ENCODE results near the gene CYB561D1. TPM values are rescaled to one million over a fixed set of nuclear protein-coding genes. Genes with fewer than 3 reads are reported as not detected.

Gene CYB561D1
- total RNA-seq, 4 donors from 2014 or later: 10.5 to 37.4 (median 17.3) TPM

DNA sequence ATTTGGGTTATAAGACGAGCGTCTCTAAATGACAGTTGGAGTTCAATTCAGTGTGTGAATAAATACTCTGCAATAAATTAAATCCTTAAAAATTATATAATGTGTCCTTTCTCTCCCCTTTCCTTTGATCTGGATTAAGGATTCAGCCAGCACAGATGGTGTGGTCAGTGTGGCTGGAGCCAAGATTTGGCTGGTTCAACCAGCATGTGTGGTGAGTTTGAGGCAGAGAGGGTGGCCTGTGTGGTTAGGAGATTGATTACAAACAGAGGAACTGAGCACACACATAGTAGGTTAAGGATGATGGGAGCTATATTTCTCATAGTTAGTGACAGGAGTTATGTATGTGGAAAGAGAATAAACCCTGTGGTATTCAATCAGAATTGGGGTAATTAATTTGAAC is 29.8 kb downstream of the CYB561D1 start:
- Histone ChIP-seq H3K4me1 (no peaks in the 10 kb centered on the region), H3K36me3 (no peaks in the 10 kb centered on the region), H3K27ac (no peak overlapping the region), H3K4me3 (no peak overlapping the region), H3K27me3 (peaks cover 6% of the 10 kb centered on the region), H3K9me3 (no peaks in the 10 kb centered on the region)
- DNase-seq: no peak
- intact Hi-C loops (cut with DNase I; ENCODE audit: low total_unique reads): no loop called here
- no peak for TF ChIP-seq POLR2AphosphoS5 (IDR thresholded peaks at IDR 0.05)
- TF ChIP-seq, protein P1, sequence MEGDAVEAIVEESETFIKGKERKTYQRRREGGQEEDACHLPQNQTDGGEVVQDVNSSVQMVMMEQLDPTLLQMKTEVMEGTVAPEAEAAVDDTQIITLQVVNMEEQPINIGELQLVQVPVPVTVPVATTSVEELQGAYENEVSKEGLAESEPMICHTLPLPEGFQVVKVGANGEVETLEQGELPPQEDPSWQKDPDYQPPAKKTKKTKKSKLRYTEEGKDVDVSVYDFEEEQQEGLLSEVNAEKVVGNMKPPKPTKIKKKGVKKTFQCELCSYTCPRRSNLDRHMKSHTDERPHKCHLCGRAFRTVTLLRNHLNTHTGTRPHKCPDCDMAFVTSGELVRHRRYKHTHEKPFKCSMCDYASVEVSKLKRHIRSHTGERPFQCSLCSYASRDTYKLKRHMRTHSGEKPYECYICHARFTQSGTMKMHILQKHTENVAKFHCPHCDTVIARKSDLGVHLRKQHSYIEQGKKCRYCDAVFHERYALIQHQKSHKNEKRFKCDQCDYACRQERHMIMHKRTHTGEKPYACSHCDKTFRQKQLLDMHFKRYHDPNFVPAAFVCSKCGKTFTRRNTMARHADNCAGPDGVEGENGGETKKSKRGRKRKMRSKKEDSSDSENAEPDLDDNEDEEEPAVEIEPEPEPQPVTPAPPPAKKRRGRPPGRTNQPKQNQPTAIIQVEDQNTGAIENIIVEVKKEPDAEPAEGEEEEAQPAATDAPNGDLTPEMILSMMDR (IDR thresholded peaks at IDR 0.05): no peak
- no peak for TF ChIP-seq POLR2A (IDR thresholded peaks at IDR 0.05)
- TF ChIP-seq EP300 (IDR thresholded peaks at IDR 0.05; ENCODE audit: low read depth): no peak
- 85 to 96% methylated on average over 2 of the region's 2 CpGs for WGBS, 2 donors (ENCODE audit: low coverage in 1 of 2)
- in situ Hi-C loops (cut with MboI; ENCODE audit: low pct_ligation_motif_present in 1 of 4, low pct_unique_long_range_greater_than_20kb in 1 of 4, low sequenced_read_pairs in 3 of 4): no loop called here

DNA sequence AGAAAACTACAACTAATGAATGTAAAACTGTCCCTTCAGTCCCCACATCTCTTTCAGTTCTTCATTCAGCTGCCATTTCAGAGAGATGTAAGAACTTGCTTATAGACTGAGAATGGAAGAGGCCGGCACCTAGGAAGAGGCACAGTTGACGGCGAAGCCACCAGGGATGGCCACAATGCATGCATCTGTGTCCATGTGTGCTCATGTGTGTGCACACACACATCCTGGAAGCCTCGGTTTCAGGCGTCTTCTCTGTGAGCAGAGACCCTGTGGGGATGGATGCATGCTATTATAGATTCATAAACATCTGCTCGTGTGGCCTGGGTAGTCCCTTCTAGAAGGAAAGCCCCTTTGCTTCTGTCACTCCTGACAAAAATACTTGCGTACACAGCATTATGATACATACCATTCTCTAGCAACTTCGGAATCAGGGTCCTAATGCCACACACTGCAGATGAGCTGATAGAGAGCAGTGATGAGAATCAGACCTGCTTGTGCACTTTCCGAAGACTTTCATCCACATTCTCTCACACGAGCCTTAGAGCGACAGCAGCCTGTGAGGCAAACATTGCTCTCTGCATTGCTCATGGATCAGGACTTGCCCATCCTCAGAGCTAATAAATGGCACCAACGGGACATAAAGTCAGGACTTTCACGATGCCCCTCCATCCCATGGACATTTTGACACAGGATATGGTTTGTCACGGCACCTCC is 33.4 kb downstream of the CYB561D1 start:
- in situ Hi-C loops (cut with MboI; ENCODE audit: low pct_ligation_motif_present in 1 of 4, low pct_unique_long_range_greater_than_20kb in 1 of 4, low sequenced_read_pairs in 3 of 4): loop anchor here in 1 of 4 donors (25.0 kb wide), 1 partner anchor 460 kb away; the partner anchor contains the start of gene AHCYL1
- Histone ChIP-seq H3K4me3 (no peak overlapping the region), H3K27me3 (no peaks in the 10 kb centered on the region), H3K9me3 (no peaks in the 10 kb centered on the region), H3K27ac (no peak overlapping the region), H3K36me3 (no peaks in the 10 kb centered on the region), H3K4me1 (peaks cover 0 to 7% (median 1%) of the 10 kb centered on the region in 4 donors)
- no peak for DNase-seq
- TF ChIP-seq EP300 (IDR thresholded peaks at IDR 0.05; ENCODE audit: low read depth): no peak
- TF ChIP-seq, protein P1 (IDR thresholded peaks at IDR 0.05): no peak
- 70 to 81% methylated on average over 3 to 14 of the region's 14 CpGs for WGBS, 2 donors (ENCODE audit: low coverage in 1 of 2)
- intact Hi-C loops (cut with DNase I; ENCODE audit: low total_unique reads): no loop called here

DNA sequence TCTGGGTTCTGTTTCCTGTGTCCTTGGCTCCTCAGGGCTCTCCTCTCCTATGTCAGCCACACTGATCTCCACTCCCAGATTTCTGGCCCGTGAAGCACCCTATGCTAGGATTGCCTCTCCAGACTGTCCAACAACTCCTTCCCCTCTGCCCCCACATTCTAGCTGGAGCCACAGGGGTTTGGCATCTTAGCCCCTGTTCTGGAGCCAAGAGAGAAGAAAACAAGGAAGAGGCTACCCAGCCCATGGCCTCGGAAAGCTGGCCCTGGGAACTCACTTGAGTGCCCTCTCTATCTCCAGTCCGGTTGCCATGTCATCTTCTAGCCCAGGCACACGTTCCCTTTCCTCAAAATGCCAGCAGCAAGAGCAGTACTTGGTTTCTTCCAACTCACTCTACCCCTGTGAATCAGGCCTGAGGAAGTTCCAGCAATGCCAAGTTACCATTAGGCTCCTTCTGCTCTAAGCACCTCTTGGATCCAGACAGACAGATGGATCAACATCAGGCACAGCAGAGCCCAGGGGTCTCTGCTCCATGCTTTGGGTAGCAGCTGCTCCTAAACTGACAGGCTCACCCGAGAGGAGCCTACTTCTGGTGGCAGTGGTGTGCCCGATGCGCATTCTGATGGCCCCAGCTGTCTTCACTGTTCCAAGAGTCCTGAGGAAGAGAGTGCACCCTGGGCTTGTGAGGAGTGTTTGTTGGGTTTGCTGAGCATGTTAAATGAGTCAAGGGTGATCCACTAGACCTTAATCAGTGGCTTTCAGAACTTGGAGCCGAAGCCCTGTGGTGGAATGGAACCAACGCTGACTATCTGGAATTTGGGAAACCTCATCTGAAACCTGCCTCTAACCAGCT is 34.2 kb downstream of the CYB561D1 start:
- H3K4me3 ChIP-seq: no peak overlapping the region
- no peak for DNase-seq
- H3K4me1 ChIP-seq: peaks cover 4 to 15% (median 7%) of the 10 kb centered on the region in 4 donors
- H3K27me3 ChIP-seq: no peaks in the 10 kb centered on the region
- H3K27ac ChIP-seq: no peak overlapping the region
- H3K36me3 ChIP-seq: no peaks in the 10 kb centered on the region
- no peaks in the 10 kb centered on the region for H3K9me3 ChIP-seq
- intact Hi-C loops (cut with DNase I; ENCODE audit: low total_unique reads): no loop called here
- TF ChIP-seq EP300 (IDR thresholded peaks at IDR 0.05; ENCODE audit: low read depth): no peak
- TF ChIP-seq POLR2AphosphoS5 (IDR thresholded peaks at IDR 0.05): no peak
- TF ChIP-seq POLR2A (IDR thresholded peaks at IDR 0.05): no peak
- TF ChIP-seq, protein P1 (IDR thresholded peaks at IDR 0.05): no peak
- WGBS, 2 donors (ENCODE audit: low coverage in 1 of 2): 85% methylated on average over 9 of the region's 9 CpGs; no CpG with 5 or more reads in 1 of the 2 donors
- in situ Hi-C loops (cut with MboI; ENCODE audit: low pct_ligation_motif_present in 1 of 4, low pct_unique_long_range_greater_than_20kb in 1 of 4, low sequenced_read_pairs in 3 of 4): loop anchor here in 1 of 4 donors (25.0 kb wide), 1 partner anchor 459 kb away; the partner anchor contains the start of gene AHCYL1

DNA sequence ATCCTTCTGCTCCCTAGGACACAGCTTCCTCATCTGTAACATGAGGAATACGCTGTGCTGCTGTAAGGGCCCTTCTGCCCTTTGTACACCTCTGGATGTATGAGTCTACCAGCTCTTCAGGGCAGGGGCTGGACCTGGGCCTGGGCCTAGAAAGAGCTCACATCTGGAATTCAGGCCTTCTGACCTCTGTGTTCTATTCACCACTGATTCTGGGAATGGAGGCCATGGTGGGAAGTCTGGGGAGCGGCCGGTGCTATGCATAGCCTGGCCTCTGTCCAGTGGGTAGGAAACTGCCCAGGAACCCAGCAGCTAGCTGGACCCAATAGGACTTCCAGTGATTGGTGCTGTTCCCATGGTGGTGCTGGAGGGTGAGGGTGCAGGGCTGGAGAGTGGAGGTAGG is 34.8 kb downstream of the CYB561D1 start:
- Histone ChIP-seq H3K27ac (no peak overlapping the region), H3K4me3 (no peak overlapping the region), H3K36me3 (no peaks in the 10 kb centered on the region), H3K4me1 (peaks cover 4 to 15% (median 7%) of the 10 kb centered on the region in 4 donors), H3K27me3 (no peaks in the 10 kb centered on the region), H3K9me3 (no peaks in the 10 kb centered on the region)
- DNase-seq: no peak
- intact Hi-C loops (cut with DNase I; ENCODE audit: low total_unique reads): no loop called here
- TF ChIP-seq, protein P1 (IDR thresholded peaks at IDR 0.05): no peak
- no peak for TF ChIP-seq POLR2A (IDR thresholded peaks at IDR 0.05)
- TF ChIP-seq EP300 (IDR thresholded peaks at IDR 0.05; ENCODE audit: low read depth): no peak
- TF ChIP-seq POLR2AphosphoS5 (IDR thresholded peaks at IDR 0.05): no peak
- WGBS, 2 donors (ENCODE audit: low coverage in 1 of 2): 94% methylated on average over 3 of the region's 3 CpGs; no CpG with 5 or more reads in 1 of the 2 donors
- in situ Hi-C loops (cut with MboI; ENCODE audit: low pct_ligation_motif_present in 1 of 4, low pct_unique_long_range_greater_than_20kb in 1 of 4, low sequenced_read_pairs in 3 of 4): loop anchor here in 1 of 4 donors (25.0 kb wide), 1 partner anchor 459 kb away; the partner anchor contains the start of gene AHCYL1
